HepG2 (cell line): ENCODE measurements around the gene MKNK1. TPM values are rescaled to one million over a fixed set of nuclear protein-coding genes. Genes with fewer than 3 reads are reported as not detected.
A peak's percentile ranks its signal among the peaks of the same experiment; 100 is the strongest.

Experiments used
- NCOA5 ChIP-seq: sonication (generic); formaldehyde crosslinking; IDR thresholded peaks from 2 replicates; pipeline ENCODE4 v1.4.0; 2020; ENCODE audit warnings: missing genetic modification reagents
- TOPORS ChIP-seq: sonication (generic); formaldehyde crosslinking; IDR thresholded peaks from 2 replicates; pipeline ENCODE4 v1.8.0; 2023; ENCODE audit warnings: mild to moderate bottlenecking, missing genetic modification reagents
- ZBTB7B ChIP-seq: sonication (generic); formaldehyde crosslinking; IDR thresholded peaks from 2 replicates; pipeline ENCODE4 v1.4.0; 2020; ENCODE audit warnings: missing genetic modification reagents
- ZMYM3 ChIP-seq: sonication (generic); formaldehyde crosslinking; IDR thresholded peaks from 2 replicates; pipeline ENCODE4 v1.5.1; 2020; ENCODE audit warnings: mild to moderate bottlenecking, missing genetic modification reagents
- ZNF207 ChIP-seq: fragments of 450-650 bp; IDR thresholded peaks from 2 replicates; pipeline ENCODE4 v1.6.1; 2016; ENCODE audit warnings: antibody characterized with exemption, borderline replicate concordance
- ZNF318 ChIP-seq: sonication (generic); formaldehyde crosslinking; IDR thresholded peaks from 2 replicates; pipeline ENCODE4 v1.4.0; 2020; ENCODE audit warnings: mild to moderate bottlenecking, missing genetic modification reagents
- ZNF784 ChIP-seq: sonication (generic); formaldehyde crosslinking; IDR thresholded peaks from 2 replicates; pipeline ENCODE4 v1.5.1; 2020; ENCODE audit warnings: missing genetic modification reagents, mild to moderate bottlenecking, borderline replicate concordance
- polyA plus RNA-seq, 8 experiments: library from polyadenylated mRNA; depleted of rRNA in 3 of 8; stranded (reverse) in 7 of 8; unstranded in 1 of 8; fragments of >200 nt; fragmentation: Illumina TruSeq in 4 of 8; extraction: Trizol in 4 of 8; gene quantifications; 2 replicates each; pipeline versions ENCODE4 v1.2.1 to v1.2.3, GENCODE V29; 2011 to 2016; ENCODE audit warnings: low read depth in 4 of 8, missing spikeins in 1 of 8, mixed read lengths in 1 of 8; ENCODE audit not compliant: insufficient read depth in 1 of 8
- total RNA-seq, 5 experiments: library from RNA; depleted of rRNA; stranded (reverse); fragments of >200 nt; fragmentation: Illumina TruSeq; extraction: Trizol; gene quantifications; 2 replicates each; pipeline ENCODE4 v1.2.3, GENCODE V29; 2016; ENCODE audit warnings: low read depth in 1 of 5
- TF ChIP-seq, protein P1 (sequence below), 2 experiments: sonication (generic) in 1 of 2; formaldehyde crosslinking in 1 of 2; IDR thresholded peaks; 2 replicates each; pipeline versions ENCODE4 v1.4.0 to v1.6.1; 2016 to 2020; ENCODE audit warnings: borderline replicate concordance in 1 of 2, low read depth in 1 of 2, mild to moderate bottlenecking in 1 of 2, missing genetic modification reagents in 1 of 2
- TF ChIP-seq, protein P2 (sequence below): sonication (generic); formaldehyde crosslinking; IDR thresholded peaks from 2 replicates; pipeline ENCODE4 v1.5.0; 2020; ENCODE audit warnings: mild to moderate bottlenecking, missing genetic modification reagents, borderline replicate concordance

Gene MKNK1
- total and polyA plus RNA-seq, 2 of the 13 experiments (the other 11 are each of a cell fraction or from before 2014, with no cell fraction given), result 18.5 to 24.1 TPM

GRCh38 chr1:46526691-46527291, 77.3 kb downstream of the MKNK1 start (continued):
- no peak for TF ChIP-seq ZNF318 (CRISPR knock-in tag)
- TF ChIP-seq, protein P1, sequence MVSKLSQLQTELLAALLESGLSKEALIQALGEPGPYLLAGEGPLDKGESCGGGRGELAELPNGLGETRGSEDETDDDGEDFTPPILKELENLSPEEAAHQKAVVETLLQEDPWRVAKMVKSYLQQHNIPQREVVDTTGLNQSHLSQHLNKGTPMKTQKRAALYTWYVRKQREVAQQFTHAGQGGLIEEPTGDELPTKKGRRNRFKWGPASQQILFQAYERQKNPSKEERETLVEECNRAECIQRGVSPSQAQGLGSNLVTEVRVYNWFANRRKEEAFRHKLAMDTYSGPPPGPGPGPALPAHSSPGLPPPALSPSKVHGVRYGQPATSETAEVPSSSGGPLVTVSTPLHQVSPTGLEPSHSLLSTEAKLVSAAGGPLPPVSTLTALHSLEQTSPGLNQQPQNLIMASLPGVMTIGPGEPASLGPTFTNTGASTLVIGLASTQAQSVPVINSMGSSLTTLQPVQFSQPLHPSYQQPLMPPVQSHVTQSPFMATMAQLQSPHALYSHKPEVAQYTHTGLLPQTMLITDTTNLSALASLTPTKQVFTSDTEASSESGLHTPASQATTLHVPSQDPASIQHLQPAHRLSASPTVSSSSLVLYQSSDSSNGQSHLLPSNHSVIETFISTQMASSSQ (IDR thresholded peaks at IDR 0.05; ENCODE audit: low read depth), result no peak
- TF ChIP-seq, protein P1 (CRISPR knock-in tag; IDR thresholded peaks at IDR 0.05; ENCODE audit: borderline replicate concordance), result no peak
- TF ChIP-seq TOPORS, result no peak
- no peak for TF ChIP-seq ZMYM3 (CRISPR knock-in tag)
- no peak for TF ChIP-seq ZNF784
- TF ChIP-seq ZNF207, result no peak
- TF ChIP-seq, protein P2, sequence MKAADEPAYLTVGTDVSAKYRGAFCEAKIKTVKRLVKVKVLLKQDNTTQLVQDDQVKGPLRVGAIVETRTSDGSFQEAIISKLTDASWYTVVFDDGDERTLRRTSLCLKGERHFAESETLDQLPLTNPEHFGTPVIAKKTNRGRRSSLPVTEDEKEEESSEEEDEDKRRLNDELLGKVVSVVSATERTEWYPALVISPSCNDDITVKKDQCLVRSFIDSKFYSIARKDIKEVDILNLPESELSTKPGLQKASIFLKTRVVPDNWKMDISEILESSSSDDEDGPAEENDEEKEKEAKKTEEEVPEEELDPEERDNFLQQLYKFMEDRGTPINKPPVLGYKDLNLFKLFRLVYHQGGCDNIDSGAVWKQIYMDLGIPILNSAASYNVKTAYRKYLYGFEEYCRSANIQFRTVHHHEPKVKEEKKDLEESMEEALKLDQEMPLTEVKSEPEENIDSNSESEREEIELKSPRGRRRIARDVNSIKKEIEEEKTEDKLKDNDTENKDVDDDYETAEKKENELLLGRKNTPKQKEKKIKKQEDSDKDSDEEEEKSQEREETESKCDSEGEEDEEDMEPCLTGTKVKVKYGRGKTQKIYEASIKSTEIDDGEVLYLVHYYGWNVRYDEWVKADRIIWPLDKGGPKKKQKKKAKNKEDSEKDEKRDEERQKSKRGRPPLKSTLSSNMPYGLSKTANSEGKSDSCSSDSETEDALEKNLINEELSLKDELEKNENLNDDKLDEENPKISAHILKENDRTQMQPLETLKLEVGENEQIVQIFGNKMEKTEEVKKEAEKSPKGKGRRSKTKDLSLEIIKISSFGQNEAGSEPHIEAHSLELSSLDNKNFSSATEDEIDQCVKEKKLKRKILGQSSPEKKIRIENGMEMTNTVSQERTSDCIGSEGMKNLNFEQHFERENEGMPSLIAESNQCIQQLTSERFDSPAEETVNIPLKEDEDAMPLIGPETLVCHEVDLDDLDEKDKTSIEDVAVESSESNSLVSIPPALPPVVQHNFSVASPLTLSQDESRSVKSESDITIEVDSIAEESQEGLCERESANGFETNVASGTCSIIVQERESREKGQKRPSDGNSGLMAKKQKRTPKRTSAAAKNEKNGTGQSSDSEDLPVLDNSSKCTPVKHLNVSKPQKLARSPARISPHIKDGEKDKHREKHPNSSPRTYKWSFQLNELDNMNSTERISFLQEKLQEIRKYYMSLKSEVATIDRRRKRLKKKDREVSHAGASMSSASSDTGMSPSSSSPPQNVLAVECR (CRISPR knock-in tag), result 0 out of 2 replicates have a peak, but pooled peaks have one; percentile 23
- no peak for TF ChIP-seq NCOA5
- TF ChIP-seq ZBTB7B (CRISPR knock-in tag), result peak; percentile 47; the same call in 1 of the 2 replicates
